ENCODE data around the gene APOC4.

APOC4 gene

GRCh38 chr19:44992336-44993163, 50.5 kb downstream of the APOC4 start:
- peaks cover 3% of the 10 kb centered on the region for H3K27me3 Mint-ChIP-seq (ENCODE audit: low read depth, poor library complexity)
- DNase-seq = no peak

GRCh38 chr19:44993526-44993925, 51.5 kb downstream of the APOC4 start:
- Mint-ChIP-seq H3K9me3 (no peaks in the 10 kb centered on the region), H3K4me1 (no peaks in the 10 kb centered on the region), H3K4me3 (no peak overlapping the region), H3K27me3 (ENCODE audit: low read depth, poor library complexity) (peaks cover 3% of the 10 kb centered on the region), H3K36me3 (ENCODE audit: low read depth) (peaks cover 11% of the 10 kb centered on the region), H3K27ac (no peak overlapping the region)
- DNase-seq = no peak
- TF ChIP-seq CTCF (IDR thresholded peaks at IDR 0.05) = no peak

More at GRCh38 chr19:44992336-44993163, 50.5 kb downstream of the APOC4 start:
- no peak overlapping the region for H3K4me3 Mint-ChIP-seq
- no peak overlapping the region for H3K27ac Mint-ChIP-seq
- no peaks in the 10 kb centered on the region for H3K4me1 Mint-ChIP-seq
- peaks cover 11% of the 10 kb centered on the region for H3K36me3 Mint-ChIP-seq (ENCODE audit: low read depth)
- no peaks in the 10 kb centered on the region for H3K9me3 Mint-ChIP-seq
- no peak for TF ChIP-seq CTCF (IDR thresholded peaks at IDR 0.05)

GRCh38 chr19:44993926-44994537, 52.0 kb downstream of the APOC4 start:
- peaks cover 8% of the 10 kb centered on the region for H3K36me3 Mint-ChIP-seq (ENCODE audit: low read depth)
- H3K27me3 Mint-ChIP-seq (ENCODE audit: low read depth, poor library complexity) = peaks cover 8% of the 10 kb centered on the region
- no peak overlapping the region for H3K27ac Mint-ChIP-seq
- no peak for DNase-seq
- H3K9me3 Mint-ChIP-seq = no peaks in the 10 kb centered on the region
- no peak overlapping the region for H3K4me3 Mint-ChIP-seq
- H3K4me1 Mint-ChIP-seq = no peaks in the 10 kb centered on the region
- TF ChIP-seq CTCF (IDR thresholded peaks at IDR 0.05) = no peak
